Kidney epithelial cell (primary cell): Measurements from ENCODE around the gene PPP3CA. TPM values are rescaled to one million over a fixed set of nuclear protein-coding genes. Genes with fewer than 3 reads are reported as not detected.

ENCODE experiments used
- DNase-seq: peaks from one replicate; pipeline ENCODE4 v3.0.0-alpha.2; 2010; ENCODE audit warnings: low read depth
- H3K27me3 ChIP-seq: 2 replicates; pipeline ENCODE4 v1.6.0; 2011; ENCODE audit warnings: low read length; ENCODE audit not compliant: control insufficient read depth, insufficient read depth
- H3K36me3 ChIP-seq: 2 replicates; pipeline ENCODE4 v1.5.1; 2011; ENCODE audit warnings: low read length; ENCODE audit not compliant: control insufficient read depth, insufficient read depth
- H3K4me3 ChIP-seq: 2 replicates; pipeline ENCODE4 v1.5.1; 2011; ENCODE audit warnings: low read depth, mild to moderate bottlenecking, control low read depth, low read length
- total RNA-seq: library from RNA; depleted of rRNA; stranded (reverse); fragments of >200 nt; gene quantifications from 2 replicates; pipeline ENCODE4 v1.2.3, GENCODE V29; 2015
- TF ChIP-seq, protein P1 (sequence below): IDR thresholded peaks from 2 replicates; pipeline ENCODE4 v1.5.1; 2011; ENCODE audit warnings: mild to moderate bottlenecking, moderate library complexity, low read length, control low read depth, inconsistent platforms; ENCODE audit not compliant: insufficient read depth, poor library complexity, severe bottlenecking

Gene PPP3CA
- total RNA-seq, 1 donor from 2014 or later: 26.5 TPM

- Histone ChIP-seq H3K4me3 (no peak overlapping the region), H3K36me3 (no peaks in the 10 kb centered on the region), H3K27me3 (no peaks in the 10 kb centered on the region)
- TF ChIP-seq, protein P1, sequence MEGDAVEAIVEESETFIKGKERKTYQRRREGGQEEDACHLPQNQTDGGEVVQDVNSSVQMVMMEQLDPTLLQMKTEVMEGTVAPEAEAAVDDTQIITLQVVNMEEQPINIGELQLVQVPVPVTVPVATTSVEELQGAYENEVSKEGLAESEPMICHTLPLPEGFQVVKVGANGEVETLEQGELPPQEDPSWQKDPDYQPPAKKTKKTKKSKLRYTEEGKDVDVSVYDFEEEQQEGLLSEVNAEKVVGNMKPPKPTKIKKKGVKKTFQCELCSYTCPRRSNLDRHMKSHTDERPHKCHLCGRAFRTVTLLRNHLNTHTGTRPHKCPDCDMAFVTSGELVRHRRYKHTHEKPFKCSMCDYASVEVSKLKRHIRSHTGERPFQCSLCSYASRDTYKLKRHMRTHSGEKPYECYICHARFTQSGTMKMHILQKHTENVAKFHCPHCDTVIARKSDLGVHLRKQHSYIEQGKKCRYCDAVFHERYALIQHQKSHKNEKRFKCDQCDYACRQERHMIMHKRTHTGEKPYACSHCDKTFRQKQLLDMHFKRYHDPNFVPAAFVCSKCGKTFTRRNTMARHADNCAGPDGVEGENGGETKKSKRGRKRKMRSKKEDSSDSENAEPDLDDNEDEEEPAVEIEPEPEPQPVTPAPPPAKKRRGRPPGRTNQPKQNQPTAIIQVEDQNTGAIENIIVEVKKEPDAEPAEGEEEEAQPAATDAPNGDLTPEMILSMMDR: no peak
- no peak for DNase-seq
These were observed 69.7 kb downstream of the PPP3CA start for GRCh38 chr4:101277671-101278070.

- no peaks in the 10 kb centered on the region for H3K27me3 ChIP-seq
- no peak overlapping the region for H3K4me3 ChIP-seq
- no peak for DNase-seq
- no peaks in the 10 kb centered on the region for H3K36me3 ChIP-seq
- TF ChIP-seq, protein P1: no peak
These were observed 70.7 kb downstream of the PPP3CA start for GRCh38 chr4:101276661-101277060.

DNA sequence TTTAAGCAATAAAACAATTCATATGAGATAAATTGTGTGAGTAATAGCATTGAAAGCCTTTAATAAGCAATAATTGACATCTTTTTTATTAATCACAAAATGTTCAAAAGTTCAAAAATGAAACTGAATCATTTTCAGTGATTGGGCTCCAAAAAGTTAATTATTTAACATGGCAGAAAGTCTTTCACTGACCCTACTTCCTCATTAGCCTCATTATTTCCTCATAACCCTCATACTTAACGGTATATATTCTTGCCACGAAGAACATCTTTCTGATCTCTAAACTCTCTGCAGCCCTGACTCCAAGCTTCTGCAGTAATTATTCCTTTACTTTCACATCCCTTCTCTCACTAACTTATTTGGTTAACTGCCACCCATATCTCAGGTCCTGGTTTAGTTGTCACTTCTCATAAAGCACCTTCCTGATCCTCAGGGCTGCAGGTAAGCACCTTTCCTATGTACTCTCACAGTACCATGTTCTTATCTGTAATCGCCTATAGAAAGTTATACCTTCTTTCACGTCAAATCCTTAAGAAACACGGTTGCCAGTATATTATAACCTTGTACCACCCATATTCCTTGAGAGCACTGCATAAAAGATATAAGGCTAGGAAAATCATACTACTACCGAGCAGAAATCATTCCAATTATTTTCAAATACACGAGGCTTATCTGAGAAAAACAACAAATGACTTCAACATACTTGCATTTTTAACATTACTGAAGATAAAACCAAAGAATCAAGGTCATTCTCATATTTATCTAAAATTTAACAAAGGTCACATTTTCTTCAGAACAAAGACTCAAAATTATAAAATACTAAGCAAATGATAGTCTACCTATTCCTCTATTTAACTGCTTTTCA, 72.2 kb downstream of the PPP3CA start:
- TF ChIP-seq, protein P1: no peak
- H3K36me3 ChIP-seq: no peaks in the 10 kb centered on the region
- no peak for DNase-seq

DNA sequence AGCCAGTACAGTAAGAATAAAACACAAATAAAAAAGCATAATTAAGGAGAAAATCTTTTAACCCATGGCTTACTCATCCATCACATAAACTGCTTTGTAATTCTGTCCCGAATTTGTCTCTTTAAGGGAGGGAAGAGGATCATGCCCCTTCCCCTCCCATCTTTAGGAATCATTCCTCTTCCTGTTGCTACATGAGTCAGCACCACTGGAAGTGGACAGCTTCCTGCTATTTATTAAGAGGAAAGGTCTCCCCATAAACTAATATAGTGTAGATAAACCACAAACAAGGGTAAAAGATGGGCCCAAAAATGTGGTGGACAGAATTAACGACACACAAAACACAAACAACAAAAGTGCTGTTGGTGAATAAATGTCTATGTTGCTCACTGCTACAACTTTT, 75.8 kb downstream of the PPP3CA start:
- Histone ChIP-seq H3K36me3 (no peaks in the 10 kb centered on the region), H3K27me3 (no peaks in the 10 kb centered on the region), H3K4me3 (no peak overlapping the region)
- TF ChIP-seq, protein P1: no peak
- no peak for DNase-seq

More for the DNA sequence above, 72.2 kb downstream of the PPP3CA start:
- Histone ChIP-seq H3K27me3 (no peaks in the 10 kb centered on the region), H3K4me3 (no peak overlapping the region)

DNA sequence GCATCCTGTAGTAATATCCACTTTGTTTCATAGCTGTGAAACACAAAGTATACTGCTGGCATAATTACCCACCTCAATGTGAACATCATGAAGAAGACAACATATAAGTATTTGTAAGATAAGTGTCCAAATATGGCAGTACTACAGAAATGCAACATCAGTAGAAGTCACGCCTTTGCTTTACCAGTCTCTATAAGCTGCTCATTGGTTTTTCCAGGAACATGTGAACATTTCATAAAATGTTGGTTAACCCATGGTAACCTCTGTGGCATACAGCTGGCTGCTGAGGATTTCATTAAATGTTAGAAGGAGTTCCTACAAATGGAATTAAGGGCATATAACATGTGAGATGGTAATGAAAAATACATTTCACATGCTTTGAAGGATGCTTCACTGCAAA, 77.6 kb downstream of the PPP3CA start:
- Histone ChIP-seq H3K4me3 (no peak overlapping the region), H3K36me3 (no peaks in the 10 kb centered on the region), H3K27me3 (no peaks in the 10 kb centered on the region)
- no peak for DNase-seq
- TF ChIP-seq, protein P1: no peak

- Histone ChIP-seq H3K4me3 (no peak overlapping the region), H3K27me3 (no peaks in the 10 kb centered on the region), H3K36me3 (no peaks in the 10 kb centered on the region)
- TF ChIP-seq, protein P1: no peak
- DNase-seq: no peak
These were observed 81.5 kb downstream of the PPP3CA start for GRCh38 chr4:101265816-101266172.
